Bronchial epithelial cell (primary cell): ENCODE data around the gene MICALL1. TPM values are rescaled to one million over a fixed set of nuclear protein-coding genes. Genes with fewer than 3 reads are reported as not detected.

Experiments used
- DNase-seq: peaks from one replicate; pipeline ENCODE4 v3.0.0-alpha.2; 2010; ENCODE audit warnings: low read depth
- FAIRE-seq: peaks from 2 replicates; lab custom pipeline; 2011; peaks lifted over from hg19 to GRCh38; lab: Jason Lieb, UNC
- H3K27me3 ChIP-seq: 2 replicates; pipeline ENCODE4 v1.5.1; 2011; ENCODE audit warnings: low read length; ENCODE audit not compliant: control insufficient read depth, insufficient read depth
- H3K36me3 ChIP-seq: 2 replicates; pipeline ENCODE4 v1.5.1; 2011; ENCODE audit warnings: low read length; ENCODE audit not compliant: control insufficient read depth, insufficient read depth
- H3K4me3 ChIP-seq: 2 replicates; pipeline ENCODE4 v1.5.1; 2011; ENCODE audit warnings: mild to moderate bottlenecking, low read depth, low read length, control low read depth
- total RNA-seq: library from RNA; depleted of rRNA; stranded (reverse); fragments of >200 nt; gene quantifications from 2 replicates; pipeline ENCODE4 v1.2.1, GENCODE V29; 2014
- TF ChIP-seq, protein P1 (sequence below): IDR thresholded peaks from 2 replicates; pipeline ENCODE4 v1.5.1; 2011; ENCODE audit warnings: mild to moderate bottlenecking, moderate library complexity, low read length, control low read depth, inconsistent platforms; ENCODE audit not compliant: insufficient read depth, severe bottlenecking

The MICALL1 gene
- total RNA-seq, 1 donor from 2014 or later, result 143 TPM

DNA sequence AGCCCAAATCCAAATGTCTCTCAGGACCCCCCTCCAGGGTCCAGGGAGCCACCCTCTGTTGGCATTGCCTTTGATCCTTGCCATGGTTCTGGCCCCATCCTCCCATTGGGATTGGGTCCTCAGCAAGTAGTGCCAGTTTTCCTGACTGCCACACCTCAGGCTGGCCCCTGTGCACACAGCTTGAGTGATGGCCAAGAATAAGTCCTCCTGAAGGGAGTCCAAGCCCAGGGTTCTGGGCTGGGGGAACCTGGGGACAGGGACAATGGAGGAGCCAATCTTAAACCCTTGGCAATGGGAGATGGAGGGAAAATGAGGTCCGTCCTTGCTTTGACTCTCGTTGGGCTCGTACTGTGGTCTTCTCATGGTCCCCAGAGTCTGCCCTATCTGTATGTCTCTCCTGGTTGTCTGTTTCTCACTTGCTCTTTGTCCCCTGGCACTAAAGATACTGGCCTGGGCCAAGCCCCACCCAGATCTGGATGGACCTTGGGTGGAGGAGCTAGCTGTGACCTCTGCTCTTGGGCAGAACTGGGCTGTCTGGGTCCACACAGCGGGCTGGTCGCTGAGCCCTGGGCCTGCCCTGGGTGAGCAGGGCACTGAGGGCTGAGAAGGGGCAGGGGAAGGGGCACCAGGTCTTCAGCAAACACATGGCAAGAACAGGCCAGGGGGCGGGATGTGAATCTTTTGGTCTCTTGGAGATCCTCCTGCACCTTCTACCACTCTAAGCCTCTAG lies 75.3 kb downstream of the MICALL1 start:
- no peak overlapping the region for H3K4me3 ChIP-seq
- H3K36me3 ChIP-seq, result no peaks in the 10 kb centered on the region
- no peaks in the 10 kb centered on the region for H3K27me3 ChIP-seq
- no peak for DNase-seq
- TF ChIP-seq, protein P1, sequence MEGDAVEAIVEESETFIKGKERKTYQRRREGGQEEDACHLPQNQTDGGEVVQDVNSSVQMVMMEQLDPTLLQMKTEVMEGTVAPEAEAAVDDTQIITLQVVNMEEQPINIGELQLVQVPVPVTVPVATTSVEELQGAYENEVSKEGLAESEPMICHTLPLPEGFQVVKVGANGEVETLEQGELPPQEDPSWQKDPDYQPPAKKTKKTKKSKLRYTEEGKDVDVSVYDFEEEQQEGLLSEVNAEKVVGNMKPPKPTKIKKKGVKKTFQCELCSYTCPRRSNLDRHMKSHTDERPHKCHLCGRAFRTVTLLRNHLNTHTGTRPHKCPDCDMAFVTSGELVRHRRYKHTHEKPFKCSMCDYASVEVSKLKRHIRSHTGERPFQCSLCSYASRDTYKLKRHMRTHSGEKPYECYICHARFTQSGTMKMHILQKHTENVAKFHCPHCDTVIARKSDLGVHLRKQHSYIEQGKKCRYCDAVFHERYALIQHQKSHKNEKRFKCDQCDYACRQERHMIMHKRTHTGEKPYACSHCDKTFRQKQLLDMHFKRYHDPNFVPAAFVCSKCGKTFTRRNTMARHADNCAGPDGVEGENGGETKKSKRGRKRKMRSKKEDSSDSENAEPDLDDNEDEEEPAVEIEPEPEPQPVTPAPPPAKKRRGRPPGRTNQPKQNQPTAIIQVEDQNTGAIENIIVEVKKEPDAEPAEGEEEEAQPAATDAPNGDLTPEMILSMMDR, result no peak
- no peak for FAIRE-seq

DNA sequence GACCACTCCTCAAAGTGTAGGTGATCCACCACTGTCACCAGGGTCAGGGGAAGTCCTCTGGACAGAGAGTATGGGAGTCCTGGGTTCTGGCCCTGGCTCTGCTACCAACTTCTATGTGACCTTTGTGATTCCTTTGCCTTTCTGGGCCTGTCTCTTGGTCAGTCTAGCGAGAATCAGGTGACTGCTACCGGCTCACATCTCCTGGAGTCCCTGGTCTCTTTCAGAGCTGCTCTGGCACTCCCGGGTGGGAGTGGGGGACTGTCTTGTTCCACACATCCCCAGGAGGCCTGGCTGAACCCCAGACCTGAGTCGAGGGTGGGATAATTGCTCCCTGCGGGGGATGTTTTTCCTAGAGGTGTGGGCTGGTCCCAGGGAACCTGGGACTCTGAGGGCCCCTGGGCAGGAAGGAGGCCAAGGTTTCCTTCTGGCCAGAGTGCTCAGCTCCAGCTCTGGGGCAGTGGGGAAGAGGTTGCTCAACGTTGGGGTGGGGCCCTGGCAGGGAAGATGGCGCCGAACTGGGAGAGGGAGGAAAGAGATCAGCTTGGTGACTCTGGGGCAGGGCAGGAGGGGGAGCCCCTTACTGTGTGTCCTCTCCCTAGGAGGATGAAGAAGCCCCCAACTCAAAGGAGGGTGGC lies 76.2 kb downstream of the MICALL1 start:
- H3K4me3 ChIP-seq, result no peak overlapping the region
- FAIRE-seq, result no peak
- TF ChIP-seq, protein P1, result no peak
- no peak for DNase-seq
- H3K27me3 ChIP-seq, result no peaks in the 10 kb centered on the region
- H3K36me3 ChIP-seq, result no peaks in the 10 kb centered on the region

DNA sequence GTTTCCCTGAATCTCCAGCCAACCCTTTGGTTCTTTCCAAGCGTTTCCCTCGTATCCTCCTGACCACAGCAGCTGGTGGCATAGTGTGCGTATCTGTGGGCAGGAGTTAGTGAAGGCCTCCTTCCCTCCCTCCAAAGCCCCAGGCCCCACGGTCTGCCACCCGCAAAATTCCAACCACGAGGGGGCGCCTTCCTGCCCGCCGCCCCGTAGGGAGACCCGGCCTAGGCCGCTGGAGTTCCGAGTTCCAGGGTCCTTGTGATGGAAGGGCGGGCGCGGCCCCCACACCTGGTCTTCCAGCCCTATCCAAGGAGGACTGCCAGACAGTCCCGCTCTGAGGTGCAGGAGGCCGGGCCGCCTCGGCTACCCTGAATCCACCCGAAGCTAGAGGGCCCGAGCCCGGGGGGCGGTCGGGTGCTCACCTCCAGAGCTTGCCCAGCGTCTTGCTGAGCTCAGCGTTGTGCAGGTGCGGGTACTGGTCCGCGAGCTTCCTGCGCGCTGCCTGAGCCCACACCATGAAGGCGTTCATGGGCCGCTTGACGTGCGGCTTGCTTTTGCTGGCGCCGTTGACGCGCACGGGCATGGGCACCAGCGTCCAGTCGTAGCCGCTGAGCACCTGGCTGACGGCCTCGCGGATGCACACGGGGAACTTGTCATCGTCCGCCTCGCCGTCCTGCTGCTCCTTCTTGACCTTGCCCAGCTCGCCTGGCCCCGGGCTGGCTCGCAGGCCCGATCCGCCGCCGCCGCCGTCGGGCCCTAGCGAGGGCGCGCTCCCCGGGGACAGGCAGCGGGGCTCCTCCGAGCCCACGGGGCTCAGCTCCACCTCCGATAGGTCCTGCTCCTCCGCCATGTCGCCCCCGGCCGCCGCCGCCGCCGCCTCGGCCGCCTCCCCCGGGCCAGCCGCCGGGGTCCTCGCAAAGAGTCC lies 77.1 kb downstream of the MICALL1 start:
- TF ChIP-seq, protein P1, result no peak
- no peak overlapping the region for H3K4me3 ChIP-seq
- H3K36me3 ChIP-seq, result no peaks in the 10 kb centered on the region
- no peak for DNase-seq
- no peaks in the 10 kb centered on the region for H3K27me3 ChIP-seq
- FAIRE-seq, result no peak

DNA sequence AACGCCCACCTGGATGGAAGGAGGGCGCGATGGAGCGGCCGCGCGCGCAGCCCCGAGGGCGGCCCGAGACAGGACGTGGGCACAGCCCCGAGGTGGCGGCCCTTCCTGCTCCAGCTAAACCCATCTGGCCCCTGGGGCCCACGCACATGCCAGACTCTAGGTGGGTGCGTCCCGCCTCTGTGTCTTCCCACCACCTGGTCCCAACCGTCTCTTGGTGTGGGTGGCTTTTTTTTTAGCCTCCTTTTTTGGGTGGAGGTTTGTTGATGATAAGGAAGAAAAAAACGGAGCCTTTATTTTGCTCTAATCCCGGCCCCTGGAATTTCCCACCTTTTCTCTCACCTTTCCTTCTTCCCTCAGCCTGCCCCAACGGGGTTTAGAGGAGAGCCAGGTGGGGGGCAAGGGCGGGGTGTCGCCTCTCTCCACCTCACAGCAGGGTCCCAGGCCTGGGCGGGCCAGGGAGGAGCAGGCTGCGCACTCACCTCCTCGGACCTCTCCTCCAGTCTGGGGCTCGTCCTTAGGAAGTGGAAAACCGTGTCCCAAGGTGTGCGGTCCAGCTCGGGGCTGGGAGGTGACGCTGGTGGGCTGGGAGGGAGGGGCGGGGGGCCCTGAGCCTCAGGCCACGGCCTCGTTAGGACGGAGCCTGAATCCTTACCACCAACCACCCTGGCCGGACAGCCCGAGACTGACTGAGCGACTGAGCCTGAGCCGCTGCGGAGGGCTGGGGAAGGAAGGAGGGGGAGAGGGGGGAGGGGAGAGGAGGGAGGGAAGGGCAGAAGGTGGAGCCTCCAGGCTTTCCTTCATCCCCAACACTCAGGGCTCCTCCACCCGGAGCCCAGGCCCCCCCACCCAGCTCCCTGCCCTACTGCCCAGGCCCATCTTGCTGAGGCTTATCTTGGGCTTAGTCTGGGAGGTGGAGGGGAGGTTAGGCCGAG lies 78.0 kb downstream of the MICALL1 start, which contains the start of gene SOX10:
SOX10 (minus strand) TSS at position 696 of the 932 bp plus-strand sequence. CDS start 771 bp downstream, outside the sequence.
- DNase-seq (no peak), FAIRE-seq (no peak)
- TF ChIP-seq, protein P1, result no peak
- Histone ChIP-seq H3K27me3 (no peaks in the 10 kb centered on the region), H3K4me3 (no peak within 1 kb of the TSS), H3K36me3 (no peaks in the 10 kb centered on the region)

DNA sequence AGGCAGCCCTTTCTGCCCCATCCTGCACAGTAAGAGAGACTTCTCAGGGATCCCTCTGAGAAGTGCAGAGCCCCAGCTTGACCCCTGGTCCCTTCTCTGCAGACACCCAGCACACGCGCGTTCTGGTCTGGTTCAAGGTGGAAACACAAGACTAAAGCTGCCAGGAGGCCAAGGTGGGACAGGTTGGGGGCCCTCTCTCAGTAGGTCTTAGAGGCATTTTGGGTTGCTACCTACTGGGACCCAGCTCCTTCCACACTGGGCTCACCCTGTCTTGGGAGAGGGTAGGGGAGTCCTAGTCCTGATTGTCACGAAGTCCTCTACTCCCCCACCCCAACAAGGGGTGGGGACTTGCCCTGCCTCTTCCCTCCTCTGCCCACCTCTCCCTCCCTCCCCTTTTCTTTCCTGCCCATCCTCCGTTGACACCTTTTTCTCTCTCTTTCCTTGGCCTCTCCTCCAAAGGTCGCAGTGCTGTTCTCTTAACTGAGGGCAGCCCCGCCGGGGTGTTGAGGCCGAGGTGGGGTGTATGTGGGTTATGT lies 79.0 kb downstream of the MICALL1 start:
- Histone ChIP-seq H3K36me3 (no peaks in the 10 kb centered on the region), H3K27me3 (no peaks in the 10 kb centered on the region), H3K4me3 (no peak overlapping the region)
- TF ChIP-seq, protein P1, result no peak
- no peak for DNase-seq
- FAIRE-seq, result no peak
